ELR (cell line): Measurements from ENCODE around the gene MAGEA3.
"Not testable (repeated sequence)": the region's sequence is repeated elsewhere in the genome, so short reads cannot be mapped to it uniquely, and the experiment has no call there.

Experiments used
- DNase-seq: peaks from one replicate; pipeline ENCODE4 v3.0.0-alpha.2; 2015; ENCODE audit warnings: low read depth

Gene MAGEA3, protein sequence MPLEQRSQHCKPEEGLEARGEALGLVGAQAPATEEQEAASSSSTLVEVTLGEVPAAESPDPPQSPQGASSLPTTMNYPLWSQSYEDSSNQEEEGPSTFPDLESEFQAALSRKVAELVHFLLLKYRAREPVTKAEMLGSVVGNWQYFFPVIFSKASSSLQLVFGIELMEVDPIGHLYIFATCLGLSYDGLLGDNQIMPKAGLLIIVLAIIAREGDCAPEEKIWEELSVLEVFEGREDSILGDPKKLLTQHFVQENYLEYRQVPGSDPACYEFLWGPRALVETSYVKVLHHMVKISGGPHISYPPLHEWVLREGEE

DNA sequence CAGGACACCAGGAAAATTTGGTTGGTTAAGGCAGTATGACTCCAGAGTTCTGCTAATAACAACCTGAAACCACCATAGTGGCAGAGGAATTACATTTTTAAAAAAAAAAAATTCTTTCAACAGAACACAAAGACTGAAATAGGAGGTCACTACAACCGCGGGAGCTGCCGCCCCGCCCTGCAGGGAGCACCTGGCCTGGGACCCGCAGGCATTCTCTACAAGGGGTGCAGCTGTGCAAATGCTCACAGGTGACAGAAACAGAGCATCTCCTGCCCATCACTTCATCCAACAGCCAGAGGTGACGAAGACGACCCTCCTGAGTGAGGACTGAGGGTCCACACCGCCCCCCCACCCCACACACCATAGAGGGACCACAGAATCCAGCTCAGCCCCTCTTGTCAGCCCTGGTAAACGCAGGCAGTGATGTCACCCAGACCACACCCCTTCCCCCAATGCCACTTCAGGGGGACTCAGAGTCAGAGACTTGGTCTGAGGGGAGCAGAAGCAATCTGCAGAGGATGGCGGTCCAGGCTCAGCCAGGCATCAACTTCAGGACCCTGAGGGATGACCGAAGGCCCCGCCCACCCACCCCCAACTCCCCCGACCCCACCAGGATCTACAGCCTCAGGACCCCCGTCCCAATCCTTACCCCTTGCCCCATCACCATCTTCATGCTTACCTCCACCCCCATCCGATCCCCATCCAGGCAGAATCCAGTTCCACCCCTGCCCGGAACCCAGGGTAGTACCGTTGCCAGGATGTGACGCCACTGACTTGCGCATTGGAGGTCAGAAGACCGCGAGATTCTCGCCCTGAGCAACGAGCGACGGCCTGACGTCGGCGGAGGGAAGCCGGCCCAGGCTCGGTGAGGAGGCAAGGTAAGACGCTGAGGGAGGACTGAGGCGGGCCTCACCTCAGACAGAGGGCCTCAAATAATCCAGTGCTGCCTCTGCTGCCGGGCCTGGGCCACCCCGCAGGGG is at the start of gene MAGEA3:
Gene MAGEA3, plus strand, starts transcription at position 843 of the 980 bp plus-strand sequence. CDS start 2,039 bp downstream, outside the sequence.
- not testable (repeated sequence) for DNase-seq

DNA sequence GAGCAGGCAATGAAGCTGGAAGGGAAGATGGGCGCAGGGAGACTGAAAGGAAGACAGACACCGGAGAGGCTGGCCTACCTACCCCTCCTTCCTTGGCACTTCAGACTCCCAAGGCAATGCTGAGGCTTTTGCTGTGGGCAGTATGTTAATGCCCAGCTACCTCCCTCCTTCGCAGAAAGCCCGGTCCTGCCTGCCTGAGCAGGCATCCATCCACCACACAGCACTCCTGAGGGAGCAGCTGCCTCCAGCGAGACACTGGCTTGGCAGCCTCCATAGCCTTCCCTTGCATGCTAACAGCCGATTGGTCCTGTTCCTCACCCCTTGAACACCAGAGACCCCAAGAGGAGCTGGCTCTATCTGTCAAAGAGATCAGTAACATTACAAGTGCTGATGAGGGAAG is 46.5 kb upstream of the MAGEA3 start:
- no peak for DNase-seq

DNA sequence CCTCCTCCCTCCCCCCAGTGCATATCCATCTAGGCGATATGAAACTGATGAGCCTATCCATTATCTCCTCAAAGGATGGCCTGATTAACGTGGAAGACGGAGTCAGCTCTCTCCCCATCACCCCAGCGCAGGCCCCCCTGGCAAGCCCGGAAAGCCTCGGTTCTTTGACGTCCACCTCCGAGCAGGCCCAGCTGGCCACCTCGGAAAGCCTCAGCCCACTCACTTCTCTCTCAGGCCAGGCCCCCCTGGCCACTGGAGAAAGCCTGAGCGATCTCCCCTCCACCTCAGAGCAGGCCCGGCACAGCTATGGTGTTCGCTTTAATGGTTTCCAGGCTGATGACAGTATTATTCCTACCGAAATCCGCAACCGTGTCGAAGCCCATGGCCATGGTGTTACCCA is 46.1 kb upstream of the MAGEA3 start:
- DNase-seq: no peak

DNA sequence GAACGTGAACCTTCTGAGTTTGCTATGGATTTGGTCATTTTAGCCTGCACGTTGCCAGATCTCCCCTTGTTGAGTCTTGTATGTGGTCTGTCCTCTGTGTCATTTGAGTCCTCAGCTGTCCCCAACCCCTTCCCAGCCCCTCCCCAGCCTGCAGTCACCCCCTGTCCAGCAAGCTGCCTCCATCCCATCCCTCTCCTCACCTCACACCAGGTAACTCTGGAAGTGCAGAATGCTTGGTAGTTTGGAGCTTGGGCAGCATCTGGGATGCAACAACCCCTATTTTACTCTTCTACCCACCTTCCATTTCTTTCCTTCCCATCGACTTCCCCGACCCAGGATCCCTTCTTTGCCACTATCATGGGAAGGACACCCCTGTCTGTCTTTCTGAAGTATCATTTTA is 42.5 kb upstream of the MAGEA3 start:
- no peak for DNase-seq

DNA sequence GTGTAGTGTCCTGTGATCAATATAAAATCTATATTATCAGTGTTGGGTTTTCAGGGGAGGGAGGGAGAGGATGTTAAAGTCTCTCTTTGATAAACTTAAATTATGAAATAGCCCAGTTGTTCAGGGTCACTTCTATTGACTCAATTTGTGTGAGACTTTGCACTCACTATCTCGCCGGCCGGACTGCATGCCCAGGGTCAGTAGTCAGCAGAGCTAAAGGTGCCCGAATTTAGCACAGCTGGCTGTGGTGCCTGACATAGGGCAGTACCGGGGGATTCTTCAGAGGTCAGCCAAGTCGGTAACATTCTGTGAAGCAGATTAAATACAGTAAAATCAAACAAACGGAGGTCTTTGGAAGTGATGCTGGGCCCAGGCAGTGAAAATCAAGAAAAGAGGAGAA is 41.7 kb upstream of the MAGEA3 start:
- DNase-seq: no peak

DNA sequence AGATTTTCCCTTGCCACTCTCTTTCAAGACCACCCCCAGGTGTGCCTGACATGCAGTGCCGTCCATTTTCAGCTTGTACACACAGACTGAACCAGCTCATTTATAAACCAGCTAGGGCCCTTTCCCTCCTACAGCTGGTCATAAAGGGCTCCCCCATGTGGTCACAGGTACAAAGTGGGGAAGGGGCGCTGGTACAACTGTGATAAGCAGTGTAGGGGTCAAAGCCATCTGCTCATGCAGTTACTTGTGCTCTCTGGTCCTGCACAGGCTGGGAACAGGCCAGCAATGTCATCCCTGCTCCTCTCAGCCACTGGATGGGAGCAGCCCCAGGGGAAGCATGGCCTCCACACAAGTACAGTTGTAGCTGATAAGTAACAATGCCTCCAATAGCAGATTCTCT is 40.3 kb upstream of the MAGEA3 start:
- DNase-seq: no peak

DNA sequence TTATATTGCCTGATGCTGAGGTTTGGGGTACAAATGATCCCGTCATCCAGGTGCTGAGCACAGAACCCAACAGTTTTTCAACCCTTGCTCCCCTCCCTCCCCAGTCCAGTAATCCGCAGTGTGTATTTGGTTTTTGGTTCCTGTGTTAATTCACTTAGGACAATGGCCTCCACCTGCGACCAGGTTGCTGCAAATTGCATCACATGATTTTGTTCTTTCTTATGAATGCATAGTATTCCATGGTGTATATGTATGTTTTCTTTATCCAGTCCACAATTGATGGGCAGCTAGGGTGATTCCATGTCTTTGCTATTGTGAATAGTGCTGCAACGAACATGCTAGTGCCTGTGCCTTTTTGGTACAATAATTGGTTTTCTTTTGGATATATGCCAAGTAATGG is 35.5 kb upstream of the MAGEA3 start:
- no peak for DNase-seq

DNA sequence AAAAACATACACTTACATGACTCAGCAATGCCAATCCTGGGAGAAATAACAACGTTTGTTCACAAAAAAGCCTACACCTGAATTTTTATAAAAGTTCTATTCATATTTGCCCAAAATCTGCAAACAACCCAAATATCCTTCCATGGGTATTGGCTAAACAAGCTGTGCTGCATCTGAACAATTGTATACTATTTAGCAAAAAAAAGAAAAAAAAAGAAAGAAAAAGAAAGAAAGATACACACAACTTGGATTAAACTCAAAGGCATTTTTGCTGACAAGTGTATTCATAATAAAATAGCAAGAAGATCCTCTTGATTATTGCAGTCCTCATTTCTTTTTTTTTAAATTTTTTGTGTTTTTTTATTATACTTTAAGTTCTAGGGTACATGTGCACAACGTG is 24.5 kb upstream of the MAGEA3 start:
- no peak for DNase-seq

DNA sequence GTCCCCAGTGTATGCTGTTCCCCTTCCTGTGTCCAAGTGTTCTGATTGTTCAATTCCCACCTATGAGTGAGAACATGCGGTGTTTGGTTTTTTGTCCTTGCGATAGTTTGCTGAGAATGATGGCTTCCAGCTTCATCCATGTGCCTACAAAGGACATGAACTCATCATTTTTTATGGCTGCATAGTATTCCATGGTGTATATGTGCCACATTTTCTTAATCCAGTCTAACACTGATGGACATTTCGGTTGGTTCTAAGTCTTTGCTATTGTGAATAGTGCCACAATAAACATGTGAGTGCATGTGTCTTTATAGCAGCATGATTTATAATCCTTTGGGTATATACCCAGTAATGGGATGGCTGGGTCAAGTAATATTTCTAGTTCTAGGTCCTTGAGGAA is 23.9 kb upstream of the MAGEA3 start:
- not testable (repeated sequence) for DNase-seq

DNA sequence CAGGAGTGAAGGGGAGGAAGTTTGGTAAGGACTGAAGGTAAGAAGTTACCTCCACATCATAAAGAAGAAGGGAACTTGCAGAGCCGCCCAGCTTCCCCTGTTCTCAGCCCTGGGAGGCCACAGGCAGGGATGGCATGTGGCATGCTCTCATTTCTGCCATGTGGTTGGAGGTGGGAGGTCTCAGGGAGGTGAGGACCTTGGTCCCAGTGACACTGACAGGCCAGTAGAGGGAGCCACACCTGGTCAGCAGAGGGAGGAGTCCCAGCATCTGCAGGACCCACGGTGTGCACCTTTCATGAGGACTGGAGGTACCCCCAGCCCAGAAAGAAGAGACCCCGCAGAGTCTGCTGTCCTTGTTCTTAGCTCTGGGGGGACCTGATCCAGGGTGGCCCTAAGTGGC is 17.6 kb upstream of the MAGEA3 start:
- not testable (repeated sequence) for DNase-seq

DNA sequence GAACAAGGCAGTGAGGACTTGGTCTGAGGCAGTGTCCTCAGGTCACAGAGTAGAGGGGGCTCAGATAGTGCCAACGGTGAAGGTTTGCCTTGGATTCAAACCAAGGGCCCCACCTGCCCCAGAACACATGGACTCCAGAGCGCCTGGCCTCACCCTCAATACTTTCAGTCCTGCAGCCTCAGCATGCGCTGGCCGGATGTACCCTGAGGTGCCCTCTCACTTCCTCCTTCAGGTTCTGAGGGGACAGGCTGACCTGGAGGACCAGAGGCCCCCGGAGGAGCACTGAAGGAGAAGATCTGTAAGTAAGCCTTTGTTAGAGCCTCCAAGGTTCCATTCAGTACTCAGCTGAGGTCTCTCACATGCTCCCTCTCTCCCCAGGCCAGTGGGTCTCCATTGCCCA is 1.8 kb downstream of the MAGEA3 start:
- DNase-seq: not testable (repeated sequence)

DNA sequence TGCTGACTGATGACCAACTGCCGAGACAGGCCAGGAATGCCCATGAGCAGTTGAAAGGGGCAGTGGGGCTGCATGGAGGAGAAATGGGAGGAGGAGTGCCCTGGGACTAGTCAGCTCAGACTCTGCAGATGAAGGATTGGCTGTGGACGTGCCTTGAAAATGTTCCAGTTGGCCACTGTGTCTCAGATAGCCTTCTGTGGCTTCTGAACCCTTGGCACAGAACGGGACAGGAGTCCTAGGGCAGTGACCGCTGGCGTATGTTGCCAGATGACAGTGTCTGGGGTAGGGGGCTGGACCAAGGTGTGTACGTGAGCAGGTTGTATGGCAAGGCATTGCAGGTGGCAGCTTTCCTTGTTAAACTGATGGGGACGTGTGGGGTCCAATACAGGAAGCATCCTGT is 7.9 kb downstream of the MAGEA3 start:
- DNase-seq: not testable (repeated sequence)

DNA sequence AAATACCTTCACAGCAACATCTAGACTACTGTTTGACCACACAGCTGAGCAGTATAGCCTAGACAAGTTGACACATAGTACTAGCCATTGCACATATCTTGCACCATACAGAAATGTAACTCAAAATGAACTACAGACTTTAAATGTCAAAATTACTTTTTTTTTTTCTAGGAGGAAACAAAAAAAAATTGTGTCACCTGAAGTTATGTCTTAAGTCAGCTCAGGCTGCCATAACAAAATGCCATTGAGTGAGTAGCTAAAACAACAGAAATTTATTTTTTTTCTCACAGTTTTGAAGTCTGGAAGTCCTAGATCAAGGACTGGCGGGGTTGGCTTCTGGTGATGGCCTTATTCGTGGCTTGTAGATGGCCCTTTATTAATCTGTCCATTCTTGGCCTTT is 10.6 kb downstream of the MAGEA3 start, which contains the start of gene CSAG2:
Gene CSAG2, minus strand, starts transcription at position 101 of the 400 bp plus-strand sequence. CDS start 161 bp downstream, outside the sequence.
- DNase-seq: not testable (repeated sequence)

DNA sequence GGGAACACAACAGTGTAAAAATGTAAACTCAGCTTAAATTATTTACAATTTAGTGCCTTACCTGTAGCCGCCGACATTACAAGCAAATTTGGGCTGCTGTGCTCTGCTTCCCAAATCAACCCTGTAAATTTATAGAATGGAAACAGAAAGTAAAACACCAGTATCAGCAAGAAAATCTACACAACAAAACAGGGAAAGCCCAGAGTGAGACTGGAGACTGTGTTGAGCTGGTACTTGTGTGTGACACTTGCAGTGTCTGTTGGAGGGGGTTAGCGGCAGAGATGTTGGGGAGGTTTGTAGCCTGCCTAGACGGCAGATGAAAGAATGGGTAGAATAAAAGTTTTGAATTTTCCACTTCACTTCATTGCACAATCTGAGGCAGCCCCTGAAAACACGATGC is 14.6 kb downstream of the MAGEA3 start:
- not testable (repeated sequence) for DNase-seq

DNA sequence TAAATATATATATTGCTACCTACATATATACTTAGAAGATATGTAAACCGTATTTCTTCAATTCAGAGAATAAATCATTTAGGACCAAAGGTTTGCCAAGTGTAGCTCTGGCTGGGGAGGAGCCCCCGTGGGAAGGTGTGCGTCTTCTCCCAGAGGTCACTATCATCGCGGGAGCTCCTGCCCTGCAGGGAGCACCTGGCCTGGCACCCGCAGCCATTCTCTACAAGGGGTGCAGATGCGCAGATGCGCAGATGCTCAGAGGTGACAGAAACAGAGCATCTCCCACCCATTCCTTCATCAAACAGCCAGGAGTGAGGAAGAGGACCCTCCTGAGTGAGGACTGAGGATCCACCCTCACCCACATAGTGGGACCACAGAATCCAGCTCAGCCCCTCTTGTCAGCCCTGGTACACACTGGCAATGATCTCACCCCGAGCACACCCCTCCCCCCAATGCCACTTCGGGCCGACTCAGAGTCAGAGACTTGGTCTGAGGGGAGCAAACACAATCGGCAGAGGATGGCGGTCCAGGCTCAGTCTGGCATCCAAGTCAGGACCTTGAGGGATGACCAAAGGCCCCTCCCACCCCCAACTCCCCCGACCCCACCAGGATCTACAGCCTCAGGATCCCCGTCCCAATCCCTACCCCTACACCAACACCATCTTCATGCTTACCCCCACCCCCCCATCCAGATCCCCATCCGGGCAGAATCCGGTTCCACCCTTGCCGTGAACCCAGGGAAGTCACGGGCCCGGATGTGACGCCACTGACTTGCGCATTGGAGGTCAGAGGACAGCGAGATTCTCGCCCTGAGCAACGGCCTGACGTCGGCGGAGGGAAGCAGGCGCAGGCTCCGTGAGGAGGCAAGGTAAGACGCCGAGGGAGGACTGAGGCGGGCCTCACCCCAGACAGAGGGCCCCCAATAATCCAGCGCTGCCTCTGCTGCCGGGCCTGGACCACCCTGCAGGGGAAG is 15.5 kb downstream of the MAGEA3 start, which contains the start of gene MAGEA2B:
Gene MAGEA2B, plus strand, starts transcription at position 814 of the 973 bp plus-strand sequence. CDS start 2,479 bp downstream, outside the sequence.
- DNase-seq: not testable (repeated sequence)

DNA sequence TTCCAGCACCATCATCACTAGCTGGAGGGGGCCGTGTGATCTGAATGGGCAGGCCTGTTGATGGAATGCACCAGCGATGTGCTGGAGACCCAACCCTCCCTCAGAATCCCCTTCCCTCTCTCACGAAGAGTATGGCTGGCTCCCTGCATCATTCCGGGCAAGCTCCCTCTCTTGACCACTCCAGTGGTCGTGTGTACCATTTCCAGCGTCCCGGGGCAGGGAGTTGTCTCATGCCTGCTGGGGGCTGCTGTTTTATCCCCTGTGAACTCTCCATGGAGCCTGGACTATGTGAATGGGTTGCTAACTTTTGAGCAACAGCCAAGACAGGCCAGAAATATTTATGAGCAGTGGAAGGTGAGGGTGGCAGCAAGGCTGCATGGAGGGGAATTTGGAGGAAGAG is 26.8 kb downstream of the MAGEA3 start:
- no peak for DNase-seq

DNA sequence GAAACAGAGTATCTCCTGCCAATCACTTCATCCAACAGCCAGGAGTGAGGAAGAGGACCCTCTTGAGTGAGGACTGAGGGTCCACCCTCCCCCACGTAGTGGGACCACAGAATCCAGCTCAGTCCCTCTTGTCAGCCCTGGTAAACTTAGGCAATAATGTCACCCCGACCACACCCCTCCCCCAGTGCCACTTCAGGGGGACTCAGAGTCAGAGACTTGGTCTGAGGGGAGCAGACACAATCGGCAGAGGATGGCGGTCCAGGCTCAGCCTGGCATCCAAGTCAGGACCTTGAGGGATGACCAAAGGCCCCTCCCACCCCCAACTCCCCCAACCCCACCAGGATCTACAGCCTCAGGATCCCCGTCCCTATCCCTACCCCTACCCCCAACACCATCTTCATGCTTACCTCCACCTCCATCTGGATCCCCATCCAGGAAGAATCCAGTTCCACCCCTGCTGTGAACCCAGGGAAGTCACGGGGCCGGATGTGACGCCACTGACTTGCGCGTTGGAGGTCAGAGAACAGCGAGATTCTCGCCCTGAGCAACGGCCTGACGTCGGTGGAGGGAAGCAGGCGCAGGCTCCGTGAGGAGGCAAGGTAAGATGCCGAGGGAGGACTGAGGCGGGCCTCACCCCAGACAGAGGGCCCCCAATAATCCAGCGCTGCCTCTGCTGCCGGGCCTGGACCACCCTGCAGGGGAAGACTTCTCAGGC is 34.8 kb downstream of the MAGEA3 start, which contains the start of the genes CSAG1 and MAGEA12:
Gene CSAG1, minus strand, starts transcription at position 461 of the 715 bp plus-strand sequence. CDS start 1,261 bp downstream, outside the sequence.
Gene MAGEA12, plus strand, starts transcription at position 497 of the 715 bp plus-strand sequence. CDS start 2,405 bp downstream, outside the sequence.
- DNase-seq: no peak

DNA sequence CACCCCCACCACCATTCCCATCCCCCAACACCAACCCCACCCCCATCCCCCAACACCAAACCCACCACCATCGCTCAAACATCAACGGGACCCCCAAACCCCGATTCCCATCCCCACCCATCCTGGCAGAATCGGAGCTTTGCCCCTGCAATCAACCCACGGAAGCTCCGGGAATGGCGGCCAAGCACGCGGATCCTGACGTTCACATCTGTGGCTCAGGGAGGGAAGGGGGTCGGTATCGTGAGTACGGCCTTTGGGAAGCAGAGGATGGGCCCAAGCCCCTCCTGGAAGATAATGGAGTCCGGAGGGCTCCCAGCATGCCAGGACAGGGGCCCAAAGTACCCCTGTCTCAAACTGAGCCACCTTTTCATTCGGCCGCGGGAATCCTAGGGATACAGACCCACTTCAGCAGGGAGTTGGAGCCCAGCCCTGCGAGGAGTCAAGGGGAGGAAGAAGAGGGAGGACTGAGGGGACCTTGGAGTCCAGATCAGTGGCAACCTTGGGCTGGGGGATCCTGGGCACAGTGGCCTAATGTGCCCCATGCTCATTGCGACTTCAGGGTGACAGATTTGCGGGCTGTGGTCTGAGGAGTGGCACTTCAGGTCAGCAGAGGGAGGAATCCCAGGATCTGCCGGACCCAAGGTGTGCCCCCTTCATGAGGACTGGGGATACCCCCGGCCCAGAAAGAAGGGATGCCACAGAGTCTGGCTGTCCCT is 35.7 kb downstream of the MAGEA3 start:
- not testable (repeated sequence) for DNase-seq

DNA sequence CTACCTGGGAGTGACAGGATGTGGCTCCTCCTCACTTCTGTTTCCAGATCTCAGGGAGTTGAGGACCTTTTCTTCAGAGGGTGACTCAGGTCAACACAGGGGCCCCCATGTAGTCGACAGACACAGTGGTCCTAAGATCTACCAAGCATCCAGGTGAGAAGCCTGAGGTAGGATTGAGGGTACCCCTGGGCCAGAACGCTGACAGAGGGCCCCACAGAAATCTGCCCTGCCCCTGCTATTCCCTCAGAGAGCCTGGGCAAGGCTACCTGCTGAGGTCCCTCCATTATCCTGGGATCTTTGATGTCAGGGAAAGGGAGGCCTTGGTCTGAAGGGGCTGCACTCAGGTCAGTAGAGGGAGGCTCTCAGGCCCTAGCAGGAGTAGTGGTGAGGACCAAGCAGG is 36.5 kb downstream of the MAGEA3 start:
- no peak for DNase-seq
